ENCODE data around the gene ZBP1. TPM values are rescaled to one million over a fixed set of nuclear protein-coding genes. Genes with fewer than 3 reads are reported as not detected.

Gene ZBP1
- total and polyA plus RNA-seq, 3 donors from 2014 or later, result 0.31 to 0.66 TPM; not detected in 1

DNA sequence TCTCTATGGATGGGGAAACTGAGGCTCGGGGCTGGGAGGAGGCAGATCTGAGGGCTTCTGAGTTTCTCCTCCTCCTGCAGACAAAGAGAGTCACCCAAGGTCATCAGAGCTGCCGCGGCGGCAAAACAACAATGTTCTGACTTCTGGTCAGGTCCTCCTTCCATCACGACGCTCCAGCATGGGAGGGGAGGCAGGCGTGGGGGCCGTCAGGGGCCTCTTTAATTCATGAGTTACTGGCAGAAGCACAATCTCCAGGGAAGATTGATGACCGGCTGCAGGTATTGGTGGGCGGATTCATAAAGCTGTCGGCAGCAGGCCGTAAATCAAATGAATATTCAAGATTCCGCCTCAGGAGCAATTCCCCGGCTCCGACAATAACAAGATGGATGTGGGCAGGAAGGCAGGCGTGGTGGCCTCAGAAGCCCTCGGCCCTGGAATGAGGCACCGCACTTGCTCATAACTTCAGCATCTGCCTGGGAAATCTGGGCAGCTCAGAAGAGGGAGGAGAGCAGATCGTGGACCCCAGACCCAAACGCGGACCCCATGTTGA lies 40.3 kb downstream of the ZBP1 start:
- H3K27ac ChIP-seq, result no peak overlapping the region
- no peak for DNase-seq
- H3K9me3 ChIP-seq, result no peaks in the 10 kb centered on the region
- no peak for TF ChIP-seq POLR2A (IDR thresholded peaks at IDR 0.05)
- TF ChIP-seq, protein P1, sequence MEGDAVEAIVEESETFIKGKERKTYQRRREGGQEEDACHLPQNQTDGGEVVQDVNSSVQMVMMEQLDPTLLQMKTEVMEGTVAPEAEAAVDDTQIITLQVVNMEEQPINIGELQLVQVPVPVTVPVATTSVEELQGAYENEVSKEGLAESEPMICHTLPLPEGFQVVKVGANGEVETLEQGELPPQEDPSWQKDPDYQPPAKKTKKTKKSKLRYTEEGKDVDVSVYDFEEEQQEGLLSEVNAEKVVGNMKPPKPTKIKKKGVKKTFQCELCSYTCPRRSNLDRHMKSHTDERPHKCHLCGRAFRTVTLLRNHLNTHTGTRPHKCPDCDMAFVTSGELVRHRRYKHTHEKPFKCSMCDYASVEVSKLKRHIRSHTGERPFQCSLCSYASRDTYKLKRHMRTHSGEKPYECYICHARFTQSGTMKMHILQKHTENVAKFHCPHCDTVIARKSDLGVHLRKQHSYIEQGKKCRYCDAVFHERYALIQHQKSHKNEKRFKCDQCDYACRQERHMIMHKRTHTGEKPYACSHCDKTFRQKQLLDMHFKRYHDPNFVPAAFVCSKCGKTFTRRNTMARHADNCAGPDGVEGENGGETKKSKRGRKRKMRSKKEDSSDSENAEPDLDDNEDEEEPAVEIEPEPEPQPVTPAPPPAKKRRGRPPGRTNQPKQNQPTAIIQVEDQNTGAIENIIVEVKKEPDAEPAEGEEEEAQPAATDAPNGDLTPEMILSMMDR (IDR thresholded peaks at IDR 0.05), result no peak
- no peaks in the 10 kb centered on the region for H3K27me3 ChIP-seq
- intact Hi-C loops (cut with DNase I; ENCODE audit: low total_unique reads), result no loop called here
- H3K4me3 ChIP-seq, result no peak overlapping the region
- H3K36me3 ChIP-seq (ENCODE audit: low read depth, missing control alignments), result no peaks in the 10 kb centered on the region
- no peaks in the 10 kb centered on the region for H3K4me1 ChIP-seq
- 39 to 43% methylated on average over 21 of the region's 21 CpGs for WGBS, 2 donors

DNA sequence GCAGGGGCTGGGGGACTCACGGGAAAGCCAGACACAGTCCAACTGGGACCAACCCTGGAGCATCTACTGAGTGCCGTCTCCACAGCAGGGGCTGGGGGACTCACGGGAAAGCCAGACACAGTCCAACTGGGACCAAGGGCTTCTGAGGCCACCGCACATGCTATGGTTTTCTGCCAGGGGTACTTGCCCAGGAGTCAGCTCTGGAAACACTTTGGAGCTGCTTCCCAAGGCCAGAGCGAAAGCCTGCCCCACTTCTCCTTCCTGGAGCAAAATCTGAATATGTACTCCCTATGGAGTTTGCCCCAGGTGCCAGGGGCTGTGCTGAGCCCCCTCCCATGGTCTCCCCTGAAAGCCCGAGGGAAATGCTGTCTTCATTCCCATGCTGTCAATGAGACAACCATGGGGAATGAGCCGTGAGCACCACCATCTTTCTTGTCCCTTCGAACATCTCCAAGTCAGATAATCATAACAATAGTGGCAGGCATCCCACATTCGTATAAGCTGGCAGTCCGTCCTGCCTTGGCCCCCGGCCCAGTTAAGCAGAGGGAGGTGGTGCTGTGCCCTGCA lies 40.8 kb downstream of the ZBP1 start:
- Histone ChIP-seq H3K4me3 (no peak overlapping the region), H3K36me3 (ENCODE audit: low read depth, missing control alignments) (no peaks in the 10 kb centered on the region), H3K4me1 (no peaks in the 10 kb centered on the region), H3K9me3 (no peaks in the 10 kb centered on the region), H3K27ac (no peak overlapping the region), H3K27me3 (no peaks in the 10 kb centered on the region)
- 54 to 82% methylated on average over 5 to 11 of the region's 11 CpGs for WGBS, 2 donors
- intact Hi-C loops (cut with DNase I; ENCODE audit: low total_unique reads), result no loop called here
- no peak for TF ChIP-seq POLR2A (IDR thresholded peaks at IDR 0.05)
- TF ChIP-seq, protein P1 (IDR thresholded peaks at IDR 0.05), result no peak
- no peak for DNase-seq

DNA sequence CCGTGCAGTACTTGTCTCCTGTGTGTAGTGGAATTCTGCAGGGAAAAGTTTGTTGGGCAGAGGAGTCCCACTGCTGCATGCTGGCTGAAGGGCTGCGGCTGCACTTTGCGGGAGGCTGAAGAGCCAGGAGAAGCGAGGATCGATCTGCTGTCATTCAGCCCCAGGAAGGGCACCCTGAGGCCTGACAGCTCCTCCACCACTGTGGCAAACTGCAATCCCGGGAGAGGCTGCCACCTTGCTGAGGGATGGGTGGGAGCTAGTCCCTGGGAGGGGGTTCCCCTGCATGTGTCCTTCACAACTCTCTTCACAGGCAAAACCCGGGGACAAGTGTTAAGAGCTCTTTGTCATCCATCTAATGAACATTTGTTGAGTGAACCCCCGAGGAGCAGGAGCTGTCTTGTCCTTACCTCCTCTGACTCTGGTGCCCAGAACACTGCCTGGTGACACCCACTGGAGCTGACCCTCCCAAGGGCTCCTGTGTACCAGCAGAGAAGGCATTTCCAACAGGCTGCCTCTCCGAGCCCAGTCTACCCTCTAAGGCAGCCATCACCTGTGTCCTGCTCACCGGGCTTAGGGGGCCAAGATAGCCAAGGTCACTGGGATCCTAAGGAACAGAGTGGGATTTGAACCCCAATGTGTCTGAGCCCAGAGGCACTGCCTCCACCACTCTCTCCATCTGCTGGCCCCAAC lies 41.6 kb downstream of the ZBP1 start:
- DNase-seq, result no peak
- 82 to 84% methylated on average over 10 of the region's 10 CpGs for WGBS, 2 donors
- Histone ChIP-seq H3K4me1 (no peaks in the 10 kb centered on the region), H3K36me3 (ENCODE audit: low read depth, missing control alignments) (no peaks in the 10 kb centered on the region), H3K4me3 (no peak overlapping the region), H3K27me3 (no peaks in the 10 kb centered on the region), H3K27ac (no peak overlapping the region), H3K9me3 (no peaks in the 10 kb centered on the region)
- intact Hi-C loops (cut with DNase I; ENCODE audit: low total_unique reads), result no loop called here
- TF ChIP-seq, protein P1 (IDR thresholded peaks at IDR 0.05), result no peak
- no peak for TF ChIP-seq POLR2A (IDR thresholded peaks at IDR 0.05)

DNA sequence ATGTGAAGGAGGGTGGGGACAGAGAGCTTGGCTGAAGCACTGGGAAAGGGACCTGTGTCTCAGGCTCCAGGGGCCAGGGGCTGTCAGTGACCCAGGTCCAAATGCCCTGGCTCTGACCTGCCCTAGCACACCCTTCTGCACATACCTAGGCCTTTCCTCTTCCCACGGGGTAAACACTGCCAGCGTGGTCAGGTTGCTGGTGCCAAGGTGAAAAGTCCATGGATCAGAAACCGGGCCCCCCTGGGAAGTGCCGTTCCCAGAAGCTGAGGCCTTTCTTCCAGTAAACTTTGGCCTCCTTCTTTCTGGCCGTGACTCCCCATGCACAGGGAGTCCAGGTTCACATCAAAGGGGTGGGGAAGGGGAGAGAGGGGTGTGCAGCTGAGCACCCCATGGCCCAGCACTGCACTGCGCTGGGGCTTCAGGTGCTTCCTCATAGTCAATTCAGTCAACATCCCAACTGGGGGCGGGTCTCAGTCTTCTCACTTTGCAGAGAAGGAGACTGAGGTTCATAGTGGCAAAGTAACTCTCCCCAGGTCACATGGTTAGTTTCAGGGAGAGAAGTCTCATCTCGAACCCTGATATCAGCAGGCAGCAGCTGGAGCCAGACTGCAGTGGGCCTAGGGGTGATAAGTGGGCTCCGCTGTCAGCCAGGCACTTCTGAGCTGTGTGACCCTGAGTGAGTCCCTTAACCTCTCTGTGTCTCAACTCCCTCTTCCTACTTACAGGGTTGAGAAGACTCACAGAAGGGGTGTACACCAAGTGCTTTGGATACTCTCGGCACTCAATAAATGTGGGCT lies 42.3 kb downstream of the ZBP1 start:
- no peaks in the 10 kb centered on the region for H3K9me3 ChIP-seq
- 84 to 87% methylated on average over 6 to 10 of the region's 10 CpGs for WGBS, 2 donors
- intact Hi-C loops (cut with DNase I; ENCODE audit: low total_unique reads), result no loop called here
- DNase-seq, result no peak
- no peaks in the 10 kb centered on the region for H3K36me3 ChIP-seq (ENCODE audit: low read depth, missing control alignments)
- no peak overlapping the region for H3K4me3 ChIP-seq
- no peaks in the 10 kb centered on the region for H3K27me3 ChIP-seq
- H3K27ac ChIP-seq, result no peak overlapping the region
- TF ChIP-seq POLR2A (IDR thresholded peaks at IDR 0.05), result no peak
- TF ChIP-seq, protein P1 (IDR thresholded peaks at IDR 0.05), result no peak
- H3K4me1 ChIP-seq, result no peaks in the 10 kb centered on the region

Data from testis (tissue), 3 donors.